Medulla oblongata (tissue), 1 donor: ENCODE data around the gene IGFL2.
"Not testable (repeated sequence)": the region's sequence is repeated elsewhere in the genome, so short reads cannot be mapped to it uniquely, and the experiment has no call there.

Experiments used
- DNase-seq: peaks from one replicate; pipeline ENCODE4 v3.0.0-alpha.2; 2015; ENCODE audit errors: extremely low spot score

IGFL2 gene

DNA sequence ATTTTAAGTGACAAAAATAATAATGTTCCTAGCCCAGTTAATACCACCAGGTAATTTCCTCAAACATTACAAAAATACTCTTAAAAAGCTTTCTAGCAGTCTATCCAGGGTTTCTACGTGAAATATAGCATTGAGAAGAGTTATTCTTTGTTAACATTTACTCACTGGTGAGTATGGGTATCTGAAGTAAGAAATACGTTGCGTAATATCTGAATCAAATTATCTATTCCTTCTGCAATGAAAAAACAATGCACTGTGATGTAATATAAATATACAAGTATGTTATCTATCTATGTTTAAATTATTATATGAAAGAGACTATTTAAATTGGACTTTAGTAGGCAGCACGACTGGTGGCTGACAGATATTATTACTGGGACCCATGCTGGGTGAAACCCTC lies 5.7 kb upstream of the IGFL2 start:
- DNase-seq, result no peak

- no peak for DNase-seq
Observed at GRCh38 chr19:46144756-46145155, 3.3 kb upstream of the IGFL2 start.

DNA sequence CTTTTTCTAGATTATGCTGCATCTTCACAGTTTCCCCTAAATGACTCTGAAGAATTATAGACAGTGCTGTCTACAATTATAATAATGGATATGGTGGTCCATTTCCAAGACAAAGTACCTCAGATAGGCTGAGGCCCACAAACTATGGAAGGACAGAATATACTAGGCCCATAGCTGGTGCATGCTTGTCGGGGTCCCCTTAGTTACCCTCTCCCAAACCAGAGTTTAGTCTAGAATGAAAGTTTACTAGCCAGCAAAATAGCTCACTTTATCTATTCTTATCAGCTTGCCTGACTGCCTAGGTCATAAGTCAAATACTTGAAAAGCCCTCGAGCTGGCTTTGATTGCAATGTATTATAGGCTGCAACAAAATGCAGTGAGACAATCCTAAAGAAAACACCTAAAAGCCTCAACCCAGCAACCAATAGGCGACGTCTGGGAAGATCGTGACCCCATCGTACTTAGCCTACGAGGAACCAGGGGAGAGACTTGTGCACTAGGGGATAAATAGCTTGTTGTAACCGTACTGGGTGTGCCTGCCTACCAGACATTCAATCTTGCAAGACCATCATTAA lies 785 bp upstream of the IGFL2 start:
- no peak for DNase-seq

- DNase-seq, result no peak
Observed at GRCh38 chr19:46150606-46151005, 2.6 kb downstream of the IGFL2 start.

DNA sequence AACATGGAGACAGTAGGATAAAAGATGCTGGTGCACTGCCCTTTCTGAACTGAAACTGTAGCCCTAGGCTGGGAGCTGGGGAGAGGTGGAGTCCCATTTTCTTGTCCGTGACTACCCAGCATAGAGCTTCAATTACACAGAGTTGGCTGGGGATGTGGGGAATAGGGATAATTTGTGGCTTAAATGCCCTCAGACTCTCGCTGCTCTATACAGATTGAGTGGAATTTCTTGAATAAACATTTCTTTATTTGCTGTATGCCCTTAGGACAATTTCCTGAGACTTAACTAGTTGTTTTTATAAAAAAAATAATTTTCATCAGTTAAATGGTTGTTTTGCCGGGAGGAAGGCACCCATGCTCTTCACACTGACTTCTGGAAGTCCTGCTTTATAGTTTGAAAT lies 7.2 kb downstream of the IGFL2 start:
- DNase-seq, result no peak

DNA sequence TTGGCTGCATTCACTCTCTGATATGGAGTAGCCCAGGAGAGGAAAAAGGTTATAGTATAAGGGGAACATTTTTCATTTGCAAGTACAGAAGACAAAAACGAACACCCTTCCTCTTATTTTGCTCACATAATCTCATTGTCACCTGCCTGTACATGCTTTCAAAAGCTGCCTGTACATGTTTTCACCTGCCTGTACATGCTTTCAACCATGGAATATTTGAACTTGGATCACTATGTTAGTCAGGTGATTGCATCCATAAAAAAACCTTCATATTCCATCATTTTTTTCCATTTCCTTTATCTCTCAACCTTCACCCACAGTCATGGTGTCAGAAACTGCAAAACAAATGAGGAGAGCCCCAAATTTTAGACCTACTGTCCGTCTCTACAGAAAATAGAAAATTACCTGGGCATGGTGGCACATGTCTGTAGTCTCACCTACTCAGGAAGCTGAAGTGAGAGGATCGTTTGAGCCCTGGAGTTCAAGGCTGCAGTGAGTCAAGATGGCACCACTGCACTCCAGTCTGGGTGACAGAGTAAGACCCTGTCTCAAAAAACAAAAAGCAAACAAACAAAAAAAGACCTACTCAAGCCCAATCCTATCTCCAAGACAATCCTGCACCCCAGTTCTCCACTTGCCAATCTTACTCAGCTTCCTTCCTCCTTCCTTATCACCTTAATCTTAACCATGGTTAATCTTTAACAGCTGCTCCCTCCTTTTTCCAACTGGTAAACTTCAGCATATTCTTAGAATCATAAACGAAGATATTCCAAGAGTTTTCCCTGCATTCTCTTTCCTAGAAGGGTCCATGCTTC lies 11.6 kb downstream of the IGFL2 start:
- DNase-seq, result no peak

GRCh38 chr19:46160233-46160775 lies 12.3 kb downstream of the IGFL2 start:
- no peak for DNase-seq

DNA sequence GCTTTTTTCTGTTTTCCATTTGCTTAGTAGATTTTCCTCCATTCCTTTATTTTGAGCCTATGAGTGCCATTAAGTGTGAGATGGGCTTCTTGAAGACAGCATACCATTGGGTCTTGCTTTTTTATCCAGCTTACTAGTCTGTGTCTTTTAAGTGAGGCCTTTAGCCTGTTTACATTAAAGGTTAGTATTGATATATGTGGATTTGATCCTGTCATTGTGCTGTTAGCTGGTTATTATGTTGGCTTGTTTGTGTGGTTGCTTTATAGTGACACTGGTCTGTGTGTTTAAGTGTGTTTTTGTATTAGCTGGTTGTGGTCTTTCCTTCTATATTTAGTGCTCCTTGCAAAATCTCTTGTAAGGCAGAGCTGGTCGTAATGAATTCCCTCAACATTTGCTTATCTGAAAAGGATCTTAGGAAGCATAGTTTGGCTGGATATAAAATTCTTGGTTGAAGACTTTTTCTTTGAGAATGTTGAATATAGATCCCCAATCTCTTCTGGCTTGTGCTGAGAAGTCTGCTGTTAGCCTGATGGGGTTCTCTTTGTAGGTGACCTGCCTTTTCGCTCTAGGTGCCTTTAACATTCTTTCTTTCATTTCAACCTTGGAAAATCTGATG lies 13.7 kb downstream of the IGFL2 start:
- DNase-seq, result not testable (repeated sequence)

GRCh38 chr19:46162731-46163130 lies 14.7 kb downstream of the IGFL2 start:
- DNase-seq, result no peak

DNA sequence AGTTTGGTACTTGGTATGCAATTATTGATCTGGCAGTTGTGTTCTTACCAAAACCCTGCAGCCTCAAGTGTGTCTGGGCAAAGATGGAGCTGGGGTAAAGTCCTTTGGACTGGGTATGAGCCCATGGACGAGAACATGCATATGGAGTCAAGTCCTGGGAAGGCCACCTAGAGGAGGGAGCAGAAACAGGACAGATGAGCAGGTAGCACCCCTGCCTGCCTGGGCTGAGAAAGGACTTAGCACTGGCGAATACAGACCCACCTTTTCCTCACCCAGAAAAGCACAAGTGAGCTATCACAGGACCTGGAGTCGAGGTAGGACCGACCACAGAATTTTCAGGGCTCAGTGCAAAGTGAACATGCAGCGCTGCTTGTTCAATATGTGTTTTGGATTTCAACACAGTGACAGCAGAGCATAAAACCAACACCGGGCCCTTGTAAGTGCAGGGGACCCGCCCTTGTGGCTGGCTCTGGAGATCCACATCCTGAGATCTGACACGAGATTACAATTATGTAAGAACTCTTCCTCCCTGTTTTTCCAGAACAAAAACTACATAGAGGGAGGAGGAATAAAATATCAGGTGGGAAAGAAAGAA lies 25.9 kb downstream of the IGFL2 start:
- no peak for DNase-seq

- no peak for DNase-seq
Observed at GRCh38 chr19:46176116-46176860, 28.2 kb downstream of the IGFL2 start.

DNA sequence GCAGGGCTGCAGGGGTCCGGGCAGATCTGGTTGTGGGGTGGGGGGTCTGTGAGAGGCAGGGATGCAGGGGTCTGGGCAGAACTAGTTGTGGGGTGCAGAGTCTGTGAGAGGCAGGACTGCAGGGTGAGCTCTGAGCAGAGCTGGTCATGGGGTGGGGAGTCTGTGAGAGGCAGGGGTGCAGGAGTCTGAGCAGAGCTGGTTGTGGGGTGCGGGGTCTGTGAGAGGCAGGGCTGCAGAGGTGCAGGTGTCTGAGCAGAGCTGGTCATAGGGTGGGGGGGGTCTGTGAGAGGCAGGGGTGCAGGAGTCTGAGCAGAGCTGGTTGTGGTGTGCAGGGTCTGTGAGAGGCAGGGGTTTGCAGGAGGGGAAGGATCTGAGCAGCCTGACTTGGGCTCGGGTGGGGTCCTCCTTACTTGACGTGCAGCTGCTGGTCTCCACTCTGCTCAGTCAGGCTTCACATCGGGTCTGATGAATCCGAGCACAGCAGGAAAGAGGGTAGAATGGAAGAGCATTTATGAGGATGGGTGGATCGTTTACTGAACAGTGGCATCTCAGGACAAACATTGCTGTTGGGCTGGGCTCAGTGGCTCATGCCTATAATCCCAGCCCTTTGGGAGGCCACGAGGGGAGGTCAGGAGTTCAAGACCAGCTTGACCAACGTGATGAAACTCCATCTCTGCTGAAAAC lies 31.2 kb downstream of the IGFL2 start:
- no peak for DNase-seq

GRCh38 chr19:46180701-46181387 lies 32.8 kb downstream of the IGFL2 start:
- no peak for DNase-seq

DNA sequence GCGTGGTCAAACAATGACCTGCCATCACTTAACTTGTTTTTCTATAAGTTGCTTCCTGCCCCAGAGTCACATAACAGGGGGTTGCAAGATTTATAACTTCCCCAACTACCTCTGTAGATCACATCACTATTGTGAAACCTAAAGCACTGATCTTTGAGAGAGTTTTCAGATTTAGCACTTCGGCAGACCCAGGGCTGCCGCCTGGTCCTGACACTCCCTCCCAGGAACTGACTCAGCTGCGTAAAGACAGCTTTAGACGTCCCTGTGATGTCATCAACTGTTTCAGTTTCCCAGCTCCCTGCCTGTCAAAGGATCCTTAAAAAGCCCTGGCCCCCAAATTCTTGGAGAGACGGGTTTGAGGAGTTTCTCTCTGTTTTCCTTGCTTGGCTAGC lies 33.3 kb downstream of the IGFL2 start:
- no peak for DNase-seq

DNA sequence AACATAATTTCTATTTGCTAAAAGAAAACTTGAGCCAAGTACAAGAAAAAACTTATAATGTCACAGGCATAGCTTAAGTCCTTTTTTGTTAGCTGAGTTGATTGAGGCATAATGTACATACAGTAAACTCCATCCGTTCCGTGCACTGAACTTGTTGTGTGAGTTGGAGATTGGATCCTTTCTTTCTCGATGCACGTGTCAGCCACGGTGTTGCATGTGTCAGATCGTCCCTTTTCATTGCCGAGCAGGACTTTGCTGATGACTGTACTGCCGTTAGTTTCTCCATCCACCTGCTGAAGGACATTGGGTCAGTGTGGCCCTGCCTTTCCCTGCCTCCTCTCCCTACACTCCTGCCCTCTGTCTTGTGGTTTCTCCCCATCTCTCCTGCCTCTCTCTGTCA lies 34.4 kb downstream of the IGFL2 start:
- no peak for DNase-seq

DNA sequence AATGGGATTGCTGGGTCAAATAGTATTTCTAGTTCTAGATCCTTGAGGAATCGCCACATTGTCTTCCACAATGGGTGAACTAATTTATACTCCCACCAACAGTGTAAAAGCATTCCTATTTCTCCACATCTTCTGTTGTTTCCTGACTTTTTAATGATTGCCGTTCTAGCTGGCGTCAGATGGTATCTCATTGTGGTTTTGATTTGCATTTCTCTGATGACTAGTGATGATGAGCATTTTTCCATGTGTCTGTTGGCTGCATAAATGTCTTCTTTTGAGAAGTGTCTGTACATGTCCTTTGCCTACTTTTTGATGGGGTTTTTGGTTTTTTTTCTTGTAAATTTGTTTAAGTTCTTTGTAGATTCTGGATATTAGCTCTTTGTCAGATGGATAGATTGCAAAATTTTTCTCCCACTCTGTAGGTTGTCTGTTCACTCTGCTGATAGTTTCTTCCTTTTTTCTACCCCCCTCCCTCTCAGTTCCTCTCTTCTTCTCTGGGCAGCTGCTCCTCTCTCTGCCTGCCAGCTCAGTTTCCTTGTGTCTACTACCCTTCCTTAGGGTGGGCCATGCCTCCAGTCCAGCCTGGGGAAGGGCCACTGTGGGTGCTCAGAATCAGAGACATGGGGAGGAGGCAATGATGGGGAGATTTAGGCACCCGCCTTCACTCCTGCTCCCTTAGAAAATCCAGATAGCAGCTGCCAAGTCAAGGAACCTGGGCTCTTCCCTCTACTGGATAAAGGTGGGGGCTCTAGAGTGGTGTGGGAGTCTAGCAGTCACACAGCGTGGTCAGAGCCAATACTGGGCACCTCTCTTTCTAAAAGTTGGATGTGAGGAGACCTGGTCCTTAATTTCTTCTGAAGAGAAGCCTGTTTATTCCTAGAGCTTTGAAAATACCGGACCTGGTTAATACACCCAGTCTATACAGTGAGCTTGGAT lies 37.0 kb downstream of the IGFL2 start:
- not testable (repeated sequence) for DNase-seq

GRCh38 chr19:46186101-46186716 lies 38.2 kb downstream of the IGFL2 start:
- no peak for DNase-seq

GRCh38 chr19:46186717-46187101 lies 38.7 kb downstream of the IGFL2 start:
- no peak for DNase-seq
